ENCODE results near the gene MARF1.
"Not testable (repeated sequence)": the region's sequence is repeated elsewhere in the genome, so short reads cannot be mapped to it uniquely, and the experiment has no call there.

The MARF1 gene

GRCh38 chr16:15671530-15672117, 28.7 kb upstream of the MARF1 start:
- H3K4me3 Mint-ChIP-seq = no peak overlapping the region
- H3K9me3 Mint-ChIP-seq = no peaks in the 10 kb centered on the region
- no peaks in the 10 kb centered on the region for H3K27me3 Mint-ChIP-seq
- peak overlapping the region; percentile 79 for H3K27ac Mint-ChIP-seq (ENCODE audit: low read depth)
- DNase-seq (ENCODE audit: low spot score in 2 of 2) (no peak), ATAC-seq (replicated peaks; ENCODE audit: extremely low read depth, poor library complexity, severe bottlenecking) (no peak)
- peaks cover 24% of the 10 kb centered on the region for H3K4me1 Mint-ChIP-seq
- H3K36me3 Mint-ChIP-seq (ENCODE audit: insufficient read depth) = peaks cover 68% of the 10 kb centered on the region

GRCh38 chr16:15667091-15667742, 24.3 kb upstream of the MARF1 start:
- Mint-ChIP-seq H3K36me3 (ENCODE audit: insufficient read depth) (peaks cover 71% of the 10 kb centered on the region), H3K4me1 (peaks cover 11% of the 10 kb centered on the region), H3K9me3 (no peaks in the 10 kb centered on the region), H3K27me3 (no peaks in the 10 kb centered on the region), H3K27ac (ENCODE audit: low read depth) (no peak overlapping the region), H3K4me3 (no peak overlapping the region)
- no peak for DNase-seq (ENCODE audit: low spot score in 2 of 2)
- no peak for ATAC-seq (replicated peaks; ENCODE audit: extremely low read depth, poor library complexity, severe bottlenecking)

- H3K9me3 Mint-ChIP-seq = no peaks in the 10 kb centered on the region
- H3K27me3 Mint-ChIP-seq = no peaks in the 10 kb centered on the region
- ATAC-seq (replicated peaks; ENCODE audit: extremely low read depth, poor library complexity, severe bottlenecking) (no peak), DNase-seq (ENCODE audit: low spot score in 2 of 2) (no peak)
- H3K4me3 Mint-ChIP-seq = no peak overlapping the region
- H3K27ac Mint-ChIP-seq (ENCODE audit: low read depth) = no peak overlapping the region
- H3K4me1 Mint-ChIP-seq = peaks cover 26% of the 10 kb centered on the region
- peaks cover 68% of the 10 kb centered on the region for H3K36me3 Mint-ChIP-seq (ENCODE audit: insufficient read depth)
Observed at GRCh38 chr16:15665107-15665506, 22.2 kb upstream of the MARF1 start.

DNA sequence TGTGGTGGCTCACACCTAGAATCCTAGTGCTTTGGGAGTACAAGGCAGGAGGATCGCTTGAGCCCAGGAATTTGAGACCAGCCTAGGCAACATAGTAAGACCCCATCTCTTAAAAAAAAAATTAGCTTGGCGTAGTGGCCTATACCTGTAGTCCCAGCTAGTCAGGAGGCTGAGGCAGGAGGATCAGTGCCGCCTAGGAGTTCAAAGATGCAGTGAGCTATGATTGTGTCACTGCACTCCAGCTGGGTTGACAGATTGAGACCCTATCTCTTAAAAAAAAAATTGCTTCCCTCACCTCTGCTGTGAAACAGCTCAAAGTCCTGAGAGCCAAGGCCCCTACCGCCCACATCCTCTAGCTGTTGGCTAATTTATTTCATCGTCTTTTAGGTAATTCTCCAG, 17.2 kb upstream of the MARF1 start:
- no peak for ATAC-seq (replicated peaks; ENCODE audit: extremely low read depth, poor library complexity, severe bottlenecking)
- no peaks in the 10 kb centered on the region for H3K9me3 Mint-ChIP-seq
- DNase-seq (ENCODE audit: low spot score in 2 of 2) = no peak
- peaks cover 28% of the 10 kb centered on the region for H3K36me3 Mint-ChIP-seq (ENCODE audit: insufficient read depth)
- peak overlapping the region; percentile 29 for H3K4me3 Mint-ChIP-seq
- peaks cover 50% of the 10 kb centered on the region for H3K4me1 Mint-ChIP-seq
- peak overlapping the region; percentile 5 for H3K27ac Mint-ChIP-seq (ENCODE audit: low read depth)
- H3K27me3 Mint-ChIP-seq = no peaks in the 10 kb centered on the region

- peak overlapping the region; percentile 19 for H3K4me3 Mint-ChIP-seq
- H3K9me3 Mint-ChIP-seq = no peaks in the 10 kb centered on the region
- peak overlapping the region; percentile 5 for H3K27ac Mint-ChIP-seq (ENCODE audit: low read depth)
- H3K36me3 Mint-ChIP-seq (ENCODE audit: insufficient read depth) = peaks cover 23% of the 10 kb centered on the region
- ATAC-seq (replicated peaks; ENCODE audit: extremely low read depth, poor library complexity, severe bottlenecking) (no peak), DNase-seq (ENCODE audit: low spot score in 2 of 2) (no peak)
- no peaks in the 10 kb centered on the region for H3K27me3 Mint-ChIP-seq
- H3K4me1 Mint-ChIP-seq = peaks cover 55% of the 10 kb centered on the region
Observed at GRCh38 chr16:15658556-15658955, 15.6 kb upstream of the MARF1 start.

GRCh38 chr16:15658149-15658548, 15.2 kb upstream of the MARF1 start:
- peaks cover 58% of the 10 kb centered on the region for H3K4me1 Mint-ChIP-seq
- ATAC-seq (replicated peaks; ENCODE audit: extremely low read depth, poor library complexity, severe bottlenecking) = no peak

GRCh38 chr16:15655561-15655960, 12.6 kb upstream of the MARF1 start:
- not testable (repeated sequence) for H3K9me3 Mint-ChIP-seq; H3K27me3 Mint-ChIP-seq; DNase-seq (ENCODE audit: low spot score in 2 of 2); H3K4me3 Mint-ChIP-seq; H3K27ac Mint-ChIP-seq (ENCODE audit: low read depth); ATAC-seq (replicated peaks; ENCODE audit: extremely low read depth, poor library complexity, severe bottlenecking)
- H3K4me1 Mint-ChIP-seq = peaks cover 58% of the 10 kb centered on the region
- H3K36me3 Mint-ChIP-seq (ENCODE audit: insufficient read depth) = peaks cover 21% of the 10 kb centered on the region

More at GRCh38 chr16:15658149-15658548, 15.2 kb upstream of the MARF1 start:
- H3K36me3 Mint-ChIP-seq (ENCODE audit: insufficient read depth) = peaks cover 22% of the 10 kb centered on the region
- no peak overlapping the region for H3K4me3 Mint-ChIP-seq
- DNase-seq (ENCODE audit: low spot score in 2 of 2) = no peak
- H3K27me3 Mint-ChIP-seq = no peaks in the 10 kb centered on the region
- no peaks in the 10 kb centered on the region for H3K9me3 Mint-ChIP-seq
- H3K27ac Mint-ChIP-seq (ENCODE audit: low read depth) = peak overlapping the region; percentile 5

- Mint-ChIP-seq H3K9me3 (no peaks in the 10 kb centered on the region), H3K36me3 (ENCODE audit: insufficient read depth) (peaks cover 23% of the 10 kb centered on the region), H3K27ac (ENCODE audit: low read depth) (no peak overlapping the region), H3K4me1 (peaks cover 58% of the 10 kb centered on the region), H3K27me3 (no peaks in the 10 kb centered on the region), H3K4me3 (no peak overlapping the region)
- ATAC-seq (replicated peaks; ENCODE audit: extremely low read depth, poor library complexity, severe bottlenecking) = no peak
- no peak for DNase-seq (ENCODE audit: low spot score in 2 of 2)
Observed at GRCh38 chr16:15654591-15654990, 11.6 kb upstream of the MARF1 start.

- peak overlapping the region; percentile 49 for H3K27ac Mint-ChIP-seq (ENCODE audit: low read depth)
- DNase-seq (ENCODE audit: low spot score in 2 of 2) = no peak
- no peaks in the 10 kb centered on the region for H3K9me3 Mint-ChIP-seq
- no peaks in the 10 kb centered on the region for H3K27me3 Mint-ChIP-seq
- H3K4me1 Mint-ChIP-seq = peaks cover 50% of the 10 kb centered on the region
- peak overlapping the region; percentile 38 for H3K4me3 Mint-ChIP-seq
- H3K36me3 Mint-ChIP-seq (ENCODE audit: insufficient read depth) = peaks cover 23% of the 10 kb centered on the region
- ATAC-seq (replicated peaks; ENCODE audit: extremely low read depth, poor library complexity, severe bottlenecking) = no peak
Observed at GRCh38 chr16:15653227-15653626, 10.3 kb upstream of the MARF1 start.

GRCh38 chr16:15652293-15653001, 9.5 kb upstream of the MARF1 start:
- peak overlapping the region; percentile 98 for H3K4me3 Mint-ChIP-seq
- H3K4me1 Mint-ChIP-seq = peaks cover 43% of the 10 kb centered on the region
- H3K27ac Mint-ChIP-seq (ENCODE audit: low read depth) = peak overlapping the region; percentile 98
- no peak for DNase-seq (ENCODE audit: low spot score in 2 of 2)
- ATAC-seq (replicated peaks; ENCODE audit: extremely low read depth, poor library complexity, severe bottlenecking) = no peak
- H3K36me3 Mint-ChIP-seq (ENCODE audit: insufficient read depth) = peaks cover 23% of the 10 kb centered on the region
- H3K9me3 Mint-ChIP-seq = no peaks in the 10 kb centered on the region
- H3K27me3 Mint-ChIP-seq = no peaks in the 10 kb centered on the region

- Mint-ChIP-seq H3K27ac (ENCODE audit: low read depth) (peak overlapping the region; percentile 98), H3K4me1 (peaks cover 31% of the 10 kb centered on the region), H3K27me3 (no peaks in the 10 kb centered on the region), H3K9me3 (no peaks in the 10 kb centered on the region), H3K4me3 (peak overlapping the region; percentile 98), H3K36me3 (ENCODE audit: insufficient read depth) (peaks cover 23% of the 10 kb centered on the region)
- peak; percentile 47 for ATAC-seq (replicated peaks; ENCODE audit: extremely low read depth, poor library complexity, severe bottlenecking)
- peak in 1 of 2 donors; percentile 15 for DNase-seq (ENCODE audit: low spot score in 2 of 2)
Observed at GRCh38 chr16:15650698-15651171, 7.8 kb upstream of the MARF1 start.

- DNase-seq (ENCODE audit: low spot score in 2 of 2) = peak; percentile 56 to 60
- ATAC-seq (replicated peaks; ENCODE audit: extremely low read depth, poor library complexity, severe bottlenecking) = peak; percentile 97
- Mint-ChIP-seq H3K36me3 (ENCODE audit: insufficient read depth) (peaks cover 21% of the 10 kb centered on the region), H3K4me3 (peak within 1 kb of the TSS; percentile 98), H3K27ac (ENCODE audit: low read depth) (peak within 1 kb of the TSS; percentile 98), H3K9me3 (no peaks in the 10 kb centered on the region), H3K27me3 (no peaks in the 10 kb centered on the region), H3K4me1 (peaks cover 31% of the 10 kb centered on the region)
Observed at GRCh38 chr16:15650019-15650697, 7.2 kb upstream of the MARF1 start, which contains the start of gene NDE1. Gene NDE1, plus strand, starts transcription at chr16:15650245. Its CDS starts 14,534 bp downstream, at chr16:15664779.

Measured in central memory CD8-positive, alpha-beta T cell (primary cell).